Liver (tissue), 9 donors: Measurements from ENCODE around the gene OR10G3. TPM values are rescaled to one million over a fixed set of nuclear protein-coding genes. Genes with fewer than 3 reads are reported as not detected.

Source experiments
- DNase-seq: peaks from one replicate; pipeline ENCODE4 v3.0.0-alpha.2; 2017; ENCODE audit warnings: low spot score
- H3K27ac ChIP-seq, 2 donors: one replicate each; pipeline ENCODE4 v1.7.0; 2013; ENCODE audit warnings: inconsistent platforms in 2 of 2, low read length in 2 of 2, control low read depth in 1 of 2, low read depth in 1 of 2, mild to moderate bottlenecking in 1 of 2
- H3K27me3 ChIP-seq, 4 donors: one replicate each; pipeline versions ENCODE4 v1.6.1 to v1.7.0; 2013; ENCODE audit warnings: low read length in 3 of 4, inconsistent platforms in 1 of 4, mild to moderate bottlenecking in 1 of 4, moderate library complexity in 1 of 4; ENCODE audit not compliant: control insufficient read depth in 4 of 4, insufficient read depth in 4 of 4
- H3K36me3 ChIP-seq, 4 donors: one replicate each; pipeline versions ENCODE4 v1.6.1 to v1.7.0; 2013; ENCODE audit warnings: low read length in 3 of 4, mild to moderate bottlenecking in 3 of 4, low read depth in 1 of 4, moderate library complexity in 1 of 4; ENCODE audit not compliant: control insufficient read depth in 4 of 4, insufficient read depth in 3 of 4
- H3K4me1 ChIP-seq, 4 donors: one replicate each; pipeline versions ENCODE4 v1.6.1 to v1.7.0; 2013; ENCODE audit warnings: low read length in 3 of 4, mild to moderate bottlenecking in 3 of 4, moderate library complexity in 1 of 4; ENCODE audit not compliant: control insufficient read depth in 4 of 4, insufficient read depth in 4 of 4
- H3K4me3 ChIP-seq, 3 donors: one replicate each; pipeline versions ENCODE4 v1.6.1 to v1.7.0; 2013; ENCODE audit warnings: low read length in 3 of 3, control low read depth in 1 of 3, low read depth in 1 of 3, mild to moderate bottlenecking in 1 of 3
- H3K9ac ChIP-seq, 2 donors: one replicate each; pipeline ENCODE4 v1.7.0; 2013; ENCODE audit warnings: low read length in 2 of 2, mild to moderate bottlenecking in 2 of 2, moderate library complexity in 2 of 2, control low read depth in 1 of 2, low read depth in 1 of 2
- H3K9me3 ChIP-seq, 4 donors: one replicate each; pipeline versions ENCODE4 v1.6.1 to v1.7.0; 2013; ENCODE audit warnings: low read length in 3 of 4; ENCODE audit not compliant: control insufficient read depth in 4 of 4
- ATF3 ChIP-seq: IDR thresholded peaks from 2 replicates; pipeline ENCODE4 v1.6.1; 2016; ENCODE audit warnings: antibody characterized with exemption
- CTCF ChIP-seq: fragments of 150-350 bp; IDR thresholded peaks from 2 replicates; pipeline ENCODE4 v1.5.1; 2017; ENCODE audit warnings: improper control_type of control experiment, low read depth, low read length; ENCODE audit not compliant: missing input control
- EGR1 ChIP-seq, 2 donors: IDR thresholded peaks; 2 replicates each; pipeline ENCODE4 v1.6.1; 2016 to 2018; ENCODE audit warnings: antibody characterized with exemption in 2 of 2, low read depth in 2 of 2
- FOXA1 ChIP-seq: IDR thresholded peaks from 2 replicates; pipeline ENCODE4 v1.6.1; 2016; ENCODE audit warnings: antibody characterized with exemption
- FOXA2 ChIP-seq: IDR thresholded peaks from 2 replicates; pipeline ENCODE4 v1.6.1; 2016; ENCODE audit warnings: antibody characterized with exemption
- GABPA ChIP-seq, 2 donors: IDR thresholded peaks in 1 of 2; conservative IDR thresholded peaks in 1 of 2; 2 replicates each; pipeline ENCODE4 v1.6.1; 2016; ENCODE audit warnings: antibody characterized with exemption in 2 of 2, mild to moderate bottlenecking in 1 of 2, moderate library complexity in 1 of 2
- HNF4A ChIP-seq, 2 donors: conservative IDR thresholded peaks; 2 replicates each; pipeline ENCODE4 v1.6.1; 2016; ENCODE audit warnings: antibody characterized with exemption in 2 of 2, mild to moderate bottlenecking in 2 of 2
- HNF4G ChIP-seq: IDR thresholded peaks from 2 replicates; pipeline ENCODE4 v1.6.1; 2016; ENCODE audit warnings: antibody characterized with exemption
- JUND ChIP-seq, 2 donors: IDR thresholded peaks; 2 replicates each; pipeline ENCODE4 v1.6.1; 2016; ENCODE audit warnings: antibody characterized with exemption in 2 of 2
- MAX ChIP-seq: IDR thresholded peaks from 2 replicates; pipeline ENCODE4 v1.6.1; 2016; ENCODE audit warnings: antibody characterized with exemption
- NR2F2 ChIP-seq: IDR thresholded peaks from 2 replicates; pipeline ENCODE4 v1.6.1; 2016; ENCODE audit warnings: antibody characterized with exemption
- RAD21 ChIP-seq, 2 donors: IDR thresholded peaks; 2 replicates each; pipeline ENCODE4 v1.6.1; 2016; ENCODE audit warnings: antibody characterized with exemption in 2 of 2, mild to moderate bottlenecking in 2 of 2
- REST ChIP-seq: IDR thresholded peaks from 2 replicates; pipeline ENCODE4 v1.6.1; 2016; ENCODE audit warnings: antibody characterized with exemption, mild to moderate bottlenecking
- RXRA ChIP-seq, 2 donors: IDR thresholded peaks; 2 replicates each; pipeline ENCODE4 v1.6.1; 2017 to 2018; ENCODE audit warnings: antibody characterized with exemption in 2 of 2, mild to moderate bottlenecking in 1 of 2
- SP1 ChIP-seq: IDR thresholded peaks from 2 replicates; pipeline ENCODE4 v1.6.1; 2018; ENCODE audit warnings: antibody characterized with exemption, mild to moderate bottlenecking
- TAF1 ChIP-seq: conservative IDR thresholded peaks from 2 replicates; pipeline ENCODE4 v1.6.1; 2016; ENCODE audit warnings: antibody characterized with exemption, mild to moderate bottlenecking
- YY1 ChIP-seq: IDR thresholded peaks from 2 replicates; pipeline ENCODE4 v1.6.1; 2016; ENCODE audit warnings: antibody characterized with exemption, mild to moderate bottlenecking
- ZBTB33 ChIP-seq: IDR thresholded peaks from 2 replicates; pipeline ENCODE4 v1.6.1; 2016; ENCODE audit warnings: antibody characterized with exemption
- WGBS: extraction: QIAGEN DNeasy Blood & Tissue Kit; methylation state at CpG from one replicate; pipeline ENCODE4 v1.1.7; 2013; 5-methylcytosine and 5-hydroxymethylcytosine counted together
- polyA plus RNA-seq, 2 donors: library from polyadenylated mRNA; stranded (reverse) in 1 of 2; unstranded in 1 of 2; fragments of 200-250 nt in 1 of 2; fragments of >200 nt in 1 of 2; fragmentation: Nextera tagmentation in 1 of 2; extraction: Ambion mirVana in 1 of 2; gene quantifications; one replicate each; pipeline versions ENCODE4 v1.2.1 to v1.2.3, GENCODE V29; 2013 to 2015
- total RNA-seq, 2 donors: library from RNA; depleted of rRNA; stranded (reverse); fragments of >200 nt; gene quantifications; one replicate each; pipeline ENCODE4 v1.2.3, GENCODE V29; 2014
- donor health status: healthy.
- donor health status: healthy.
- donor health status: healthy.
- donor health status: healthy.
- donor health status: healthy.

OR10G3 gene
- total and polyA plus RNA-seq, 4 donors = not detected

- 82% methylated on average over 6 of the region's 6 CpGs for WGBS
- H3K9me3 ChIP-seq = peaks cover 0 to 5% (median 0%) of the 10 kb centered on the region in 4 donors
- H3K4me1 ChIP-seq = no peaks in the 10 kb centered on the region
- H3K27ac ChIP-seq = no peak overlapping the region
- no peak overlapping the region for H3K4me3 ChIP-seq
- H3K27me3 ChIP-seq = peaks cover 0 to 2% (median 0%) of the 10 kb centered on the region in 4 donors
- TF ChIP-seq ATF3 (no peak), RAD21 (IDR thresholded peaks at IDR 0.05) (no peak), CTCF (no peak), SP1 (no peak), EGR1 (IDR thresholded peaks at IDR 0.05; ENCODE audit: low read depth in 2 of 2) (no peak), REST (no peak), FOXA1 (no peak), HNF4A (conservative IDR thresholded peaks at IDR 0.05) (no peak), MAX (no peak), GABPA (IDR thresholded peaks at IDR 0.05 in 1 of 2, conservative IDR thresholded peaks at IDR 0.05 in 1 of 2) (no peak), RXRA (IDR thresholded peaks at IDR 0.05) (no peak), ZBTB33 (no peak), JUND (IDR thresholded peaks at IDR 0.05) (no peak), FOXA2 (no peak)
- H3K9ac ChIP-seq = no peak overlapping the region
- no peak for DNase-seq
- H3K36me3 ChIP-seq = no peaks in the 10 kb centered on the region
Observed at GRCh38 chr14:21575661-21576060, 4.2 kb downstream of the OR10G3 start.

- no peak for DNase-seq
- Histone ChIP-seq H3K9ac (no peak overlapping the region), H3K4me3 (no peak overlapping the region), H3K36me3 (no peaks in the 10 kb centered on the region), H3K27me3 (no peaks in the 10 kb centered on the region), H3K27ac (no peak overlapping the region), H3K4me1 (no peaks in the 10 kb centered on the region), H3K9me3 (peaks cover 0 to 5% (median 0%) of the 10 kb centered on the region in 4 donors)
- TF ChIP-seq RAD21 (IDR thresholded peaks at IDR 0.05) (no peak), SP1 (no peak), RXRA (IDR thresholded peaks at IDR 0.05) (no peak), TAF1 (no peak), FOXA1 (no peak), REST (no peak), FOXA2 (no peak), GABPA (IDR thresholded peaks at IDR 0.05 in 1 of 2, conservative IDR thresholded peaks at IDR 0.05 in 1 of 2) (no peak), HNF4A (conservative IDR thresholded peaks at IDR 0.05) (no peak), YY1 (no peak), HNF4G (no peak), MAX (no peak), ATF3 (no peak), JUND (IDR thresholded peaks at IDR 0.05) (no peak), EGR1 (IDR thresholded peaks at IDR 0.05; ENCODE audit: low read depth in 2 of 2) (no peak), NR2F2 (no peak)
Observed at GRCh38 chr14:21572604-21573003, 7.3 kb downstream of the OR10G3 start.
